Measurements from ENCODE around the gene TMEM220.

Gene TMEM220

DNA sequence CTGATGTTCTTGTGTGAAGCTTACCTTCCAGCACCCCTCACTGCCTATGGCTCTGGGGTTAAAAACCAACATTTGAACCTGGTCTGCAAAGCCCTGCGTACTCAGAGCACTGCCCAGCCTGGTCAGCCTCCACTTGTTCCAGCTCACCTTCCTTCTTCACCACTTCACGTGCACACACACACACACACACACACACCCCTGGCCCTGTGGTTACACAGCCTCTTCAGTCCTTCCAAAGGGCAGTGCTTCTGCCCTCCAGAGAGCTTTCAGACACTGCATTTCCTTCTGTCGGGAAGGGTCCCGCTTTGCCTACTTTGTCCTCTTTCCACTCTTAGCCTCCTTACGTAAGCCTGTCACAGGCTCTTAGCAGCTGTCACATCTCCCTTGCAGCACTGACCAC is 9.6 kb upstream of the TMEM220 start:
- no peaks in the 10 kb centered on the region for H3K27me3 ChIP-seq (ENCODE audit: insufficient read depth, poor library complexity, severe bottlenecking)
- no peak for TF ChIP-seq GABPA (IDR thresholded peaks at IDR 0.05; ENCODE audit: low read depth)
- TF ChIP-seq POLR2AphosphoS5 (IDR thresholded peaks at IDR 0.05; ENCODE audit: low read depth), result no peak
- TF ChIP-seq, protein P1, sequence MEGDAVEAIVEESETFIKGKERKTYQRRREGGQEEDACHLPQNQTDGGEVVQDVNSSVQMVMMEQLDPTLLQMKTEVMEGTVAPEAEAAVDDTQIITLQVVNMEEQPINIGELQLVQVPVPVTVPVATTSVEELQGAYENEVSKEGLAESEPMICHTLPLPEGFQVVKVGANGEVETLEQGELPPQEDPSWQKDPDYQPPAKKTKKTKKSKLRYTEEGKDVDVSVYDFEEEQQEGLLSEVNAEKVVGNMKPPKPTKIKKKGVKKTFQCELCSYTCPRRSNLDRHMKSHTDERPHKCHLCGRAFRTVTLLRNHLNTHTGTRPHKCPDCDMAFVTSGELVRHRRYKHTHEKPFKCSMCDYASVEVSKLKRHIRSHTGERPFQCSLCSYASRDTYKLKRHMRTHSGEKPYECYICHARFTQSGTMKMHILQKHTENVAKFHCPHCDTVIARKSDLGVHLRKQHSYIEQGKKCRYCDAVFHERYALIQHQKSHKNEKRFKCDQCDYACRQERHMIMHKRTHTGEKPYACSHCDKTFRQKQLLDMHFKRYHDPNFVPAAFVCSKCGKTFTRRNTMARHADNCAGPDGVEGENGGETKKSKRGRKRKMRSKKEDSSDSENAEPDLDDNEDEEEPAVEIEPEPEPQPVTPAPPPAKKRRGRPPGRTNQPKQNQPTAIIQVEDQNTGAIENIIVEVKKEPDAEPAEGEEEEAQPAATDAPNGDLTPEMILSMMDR (IDR thresholded peaks at IDR 0.05; ENCODE audit: insufficient read depth, low read length), result no peak
- TF ChIP-seq SPI1 (IDR thresholded peaks at IDR 0.05; ENCODE audit: borderline replicate concordance, low read depth), result no peak
- TF ChIP-seq, protein P2, sequence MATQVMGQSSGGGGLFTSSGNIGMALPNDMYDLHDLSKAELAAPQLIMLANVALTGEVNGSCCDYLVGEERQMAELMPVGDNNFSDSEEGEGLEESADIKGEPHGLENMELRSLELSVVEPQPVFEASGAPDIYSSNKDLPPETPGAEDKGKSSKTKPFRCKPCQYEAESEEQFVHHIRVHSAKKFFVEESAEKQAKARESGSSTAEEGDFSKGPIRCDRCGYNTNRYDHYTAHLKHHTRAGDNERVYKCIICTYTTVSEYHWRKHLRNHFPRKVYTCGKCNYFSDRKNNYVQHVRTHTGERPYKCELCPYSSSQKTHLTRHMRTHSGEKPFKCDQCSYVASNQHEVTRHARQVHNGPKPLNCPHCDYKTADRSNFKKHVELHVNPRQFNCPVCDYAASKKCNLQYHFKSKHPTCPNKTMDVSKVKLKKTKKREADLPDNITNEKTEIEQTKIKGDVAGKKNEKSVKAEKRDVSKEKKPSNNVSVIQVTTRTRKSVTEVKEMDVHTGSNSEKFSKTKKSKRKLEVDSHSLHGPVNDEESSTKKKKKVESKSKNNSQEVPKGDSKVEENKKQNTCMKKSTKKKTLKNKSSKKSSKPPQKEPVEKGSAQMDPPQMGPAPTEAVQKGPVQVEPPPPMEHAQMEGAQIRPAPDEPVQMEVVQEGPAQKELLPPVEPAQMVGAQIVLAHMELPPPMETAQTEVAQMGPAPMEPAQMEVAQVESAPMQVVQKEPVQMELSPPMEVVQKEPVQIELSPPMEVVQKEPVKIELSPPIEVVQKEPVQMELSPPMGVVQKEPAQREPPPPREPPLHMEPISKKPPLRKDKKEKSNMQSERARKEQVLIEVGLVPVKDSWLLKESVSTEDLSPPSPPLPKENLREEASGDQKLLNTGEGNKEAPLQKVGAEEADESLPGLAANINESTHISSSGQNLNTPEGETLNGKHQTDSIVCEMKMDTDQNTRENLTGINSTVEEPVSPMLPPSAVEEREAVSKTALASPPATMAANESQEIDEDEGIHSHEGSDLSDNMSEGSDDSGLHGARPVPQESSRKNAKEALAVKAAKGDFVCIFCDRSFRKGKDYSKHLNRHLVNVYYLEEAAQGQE (IDR thresholded peaks at IDR 0.05; ENCODE audit: insufficient replicate concordance, low read depth), result no peak
- H3K27ac ChIP-seq (replicated peaks), result no peak overlapping the region
- H3K4me3 ChIP-seq (replicated peaks; ENCODE audit: insufficient read depth, low read length), result no peak overlapping the region
- no peak for DNase-seq (ENCODE audit: low read depth in 1 of 2, low spot score in 1 of 2)

DNA sequence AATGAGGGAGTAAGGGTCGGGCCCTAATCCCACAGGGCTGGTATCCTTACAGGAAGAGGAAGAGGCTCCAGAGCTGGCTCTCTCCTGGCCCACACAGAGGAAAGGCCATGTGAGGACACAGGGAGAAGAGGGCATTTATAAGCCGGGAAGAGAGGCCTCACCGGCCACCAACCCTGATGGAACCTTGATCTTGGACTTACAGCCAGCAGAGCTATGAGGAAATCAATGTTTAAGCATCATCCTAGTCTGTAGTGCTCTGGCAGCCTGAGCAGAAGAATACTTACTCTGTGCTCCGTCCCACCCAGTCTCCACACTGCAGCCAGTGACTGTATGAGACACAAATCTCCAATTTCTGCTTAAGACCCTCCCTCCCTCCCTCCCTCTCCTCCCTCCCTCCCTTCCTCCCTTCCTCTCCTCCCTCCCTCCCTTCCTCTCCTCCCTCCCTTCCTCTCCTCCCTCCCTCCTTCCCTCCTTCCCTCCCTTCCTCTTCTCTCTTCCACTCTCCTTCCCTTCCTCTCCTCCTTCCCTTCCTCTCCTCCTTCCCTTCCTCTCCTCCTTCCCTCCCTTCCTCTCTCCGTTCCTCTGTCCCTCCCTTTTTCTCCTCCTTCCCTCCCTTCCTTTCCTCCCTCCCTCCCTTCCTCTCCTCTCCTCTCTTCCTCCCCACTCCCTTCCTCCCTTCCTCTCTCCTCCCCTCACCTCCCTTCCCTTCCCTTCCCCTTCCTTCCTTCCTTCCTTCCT is 8.9 kb upstream of the TMEM220 start:
- TF ChIP-seq, protein P1 (IDR thresholded peaks at IDR 0.05; ENCODE audit: insufficient read depth, low read length), result no peak
- TF ChIP-seq, protein P2 (IDR thresholded peaks at IDR 0.05; ENCODE audit: insufficient replicate concordance, low read depth), result no peak
- TF ChIP-seq POLR2AphosphoS5 (IDR thresholded peaks at IDR 0.05; ENCODE audit: low read depth) (no peak), GABPA (IDR thresholded peaks at IDR 0.05; ENCODE audit: low read depth) (no peak), SPI1 (IDR thresholded peaks at IDR 0.05; ENCODE audit: borderline replicate concordance, low read depth) (no peak)
- Histone ChIP-seq H3K27ac (replicated peaks) (no peak overlapping the region), H3K27me3 (ENCODE audit: insufficient read depth, poor library complexity, severe bottlenecking) (no peaks in the 10 kb centered on the region), H3K4me3 (replicated peaks; ENCODE audit: insufficient read depth, low read length) (no peak overlapping the region)
- DNase-seq (ENCODE audit: low read depth in 1 of 2, low spot score in 1 of 2), result no peak

DNA sequence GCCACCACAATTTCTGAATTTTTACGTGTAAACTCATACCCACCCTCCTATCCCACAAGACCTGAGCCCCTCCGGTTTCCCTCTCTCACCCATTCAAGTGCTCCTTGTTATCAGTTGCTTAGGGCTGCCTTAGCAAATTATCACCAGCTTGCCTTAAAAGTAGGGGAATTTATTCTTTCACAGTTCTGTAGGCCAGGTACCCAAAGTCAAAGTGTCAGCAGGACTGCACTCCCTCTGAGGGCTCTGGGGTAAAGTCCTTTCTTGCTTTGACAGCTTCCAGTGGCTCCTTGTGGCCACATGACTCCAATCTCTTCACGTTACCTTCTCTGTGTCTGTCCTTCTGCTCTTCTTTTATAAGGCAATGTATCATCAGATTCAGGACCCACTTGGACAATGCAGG is 7.9 kb upstream of the TMEM220 start:
- H3K27me3 ChIP-seq (ENCODE audit: insufficient read depth, poor library complexity, severe bottlenecking), result no peaks in the 10 kb centered on the region
- H3K27ac ChIP-seq (replicated peaks), result no peak overlapping the region
- TF ChIP-seq, protein P1 (IDR thresholded peaks at IDR 0.05; ENCODE audit: insufficient read depth, low read length), result no peak
- TF ChIP-seq SPI1 (IDR thresholded peaks at IDR 0.05; ENCODE audit: borderline replicate concordance, low read depth) (no peak), POLR2AphosphoS5 (IDR thresholded peaks at IDR 0.05; ENCODE audit: low read depth) (no peak), GABPA (IDR thresholded peaks at IDR 0.05; ENCODE audit: low read depth) (no peak)
- TF ChIP-seq, protein P2 (IDR thresholded peaks at IDR 0.05; ENCODE audit: insufficient replicate concordance, low read depth), result no peak
- DNase-seq (ENCODE audit: low read depth in 1 of 2, low spot score in 1 of 2), result no peak
- H3K4me3 ChIP-seq (replicated peaks; ENCODE audit: insufficient read depth, low read length), result no peak overlapping the region

Measured in HL-60 (cell line).